Large intestine (tissue), 3 donors: ENCODE data around the gene TMEM130. TPM values are rescaled to one million over a fixed set of nuclear protein-coding genes. Genes with fewer than 3 reads are reported as not detected.

Source experiments
- DNase-seq, 2 donors: peaks; one replicate each; pipeline versions ENCODE4 v3.0.0 to v3.0.0-alpha.2; 2013
- H3K27ac ChIP-seq: one replicate; pipeline ENCODE4 v1.5.1; 2013; ENCODE audit warnings: low read length
- H3K27me3 ChIP-seq: 2 replicates; pipeline ENCODE4 v1.6.1; 2013; ENCODE audit warnings: low read length; ENCODE audit not compliant: control insufficient read depth, insufficient read depth
- H3K36me3 ChIP-seq: 2 replicates; pipeline ENCODE4 v1.6.1; 2013; ENCODE audit warnings: low read length; ENCODE audit not compliant: control insufficient read depth, insufficient read depth
- H3K4me1 ChIP-seq: one replicate; pipeline ENCODE4 v1.6.1; 2013; ENCODE audit warnings: low read length; ENCODE audit not compliant: control insufficient read depth, insufficient read depth
- H3K4me3 ChIP-seq: one replicate; pipeline ENCODE4 v1.5.1; 2013; ENCODE audit warnings: low read length
- H3K9me3 ChIP-seq: one replicate; pipeline ENCODE4 v1.6.1; 2013; ENCODE audit warnings: mild to moderate bottlenecking, low read depth, low read length, moderate library complexity; ENCODE audit not compliant: control insufficient read depth
- WGBS: methylation state at CpG from one replicate; pipeline ENCODE4 v1.1.5; 2013; ENCODE audit warnings: low lambda C conversion rate; ENCODE audit not compliant: insufficient coverage; 5-methylcytosine and 5-hydroxymethylcytosine counted together
- polyA plus RNA-seq: library from polyadenylated mRNA; unstranded; fragments of 120-200 nt; gene quantifications from one replicate; pipeline ENCODE4 v1.2.1, GENCODE V29; 2013

Gene TMEM130
- polyA plus RNA-seq, 1 donor: 4.4 TPM

GRCh38 chr7:98831641-98832221, 38.1 kb downstream of the TMEM130 start:
- H3K4me3 ChIP-seq: no peak overlapping the region
- no peak for DNase-seq
- no peaks in the 10 kb centered on the region for H3K9me3 ChIP-seq
- H3K27ac ChIP-seq: no peak overlapping the region
- H3K4me1 ChIP-seq: no peaks in the 10 kb centered on the region
- no peaks in the 10 kb centered on the region for H3K27me3 ChIP-seq
- no CpG with 5 or more reads among the region's 8 CpGs for WGBS
- no peaks in the 10 kb centered on the region for H3K36me3 ChIP-seq

GRCh38 chr7:98830972-98831548, 38.8 kb downstream of the TMEM130 start:
- no peak for DNase-seq
- Histone ChIP-seq H3K27ac (no peak overlapping the region), H3K27me3 (no peaks in the 10 kb centered on the region), H3K36me3 (no peaks in the 10 kb centered on the region), H3K9me3 (no peaks in the 10 kb centered on the region), H3K4me1 (no peaks in the 10 kb centered on the region), H3K4me3 (no peak overlapping the region)
- no CpG with 5 or more reads among the region's 2 CpGs for WGBS

- H3K27ac ChIP-seq: no peak overlapping the region
- no peak for DNase-seq
- H3K4me1 ChIP-seq: no peaks in the 10 kb centered on the region
- H3K27me3 ChIP-seq: no peaks in the 10 kb centered on the region
- no peaks in the 10 kb centered on the region for H3K9me3 ChIP-seq
- no peak overlapping the region for H3K4me3 ChIP-seq
- no CpG with 5 or more reads among the region's 8 CpGs for WGBS
- H3K36me3 ChIP-seq: no peaks in the 10 kb centered on the region
These were observed 41.4 kb downstream of the TMEM130 start for GRCh38 chr7:98828368-98828767.

GRCh38 chr7:98827258-98827657, 42.6 kb downstream of the TMEM130 start:
- WGBS: no CpG with 5 or more reads among the region's 3 CpGs
- no peak overlapping the region for H3K4me3 ChIP-seq
- H3K36me3 ChIP-seq: no peaks in the 10 kb centered on the region
- H3K9me3 ChIP-seq: no peaks in the 10 kb centered on the region
- H3K27ac ChIP-seq: no peak overlapping the region
- no peak for DNase-seq
- H3K27me3 ChIP-seq: no peaks in the 10 kb centered on the region
- H3K4me1 ChIP-seq: no peaks in the 10 kb centered on the region

GRCh38 chr7:98826811-98827231, 43.0 kb downstream of the TMEM130 start:
- no peaks in the 10 kb centered on the region for H3K9me3 ChIP-seq
- H3K27ac ChIP-seq: no peak overlapping the region
- peak in 1 of 2 donors; percentile 14 for DNase-seq
- no CpG with 5 or more reads among the region's 13 CpGs for WGBS
- no peaks in the 10 kb centered on the region for H3K4me1 ChIP-seq
- no peaks in the 10 kb centered on the region for H3K36me3 ChIP-seq
- H3K27me3 ChIP-seq: no peaks in the 10 kb centered on the region
- H3K4me3 ChIP-seq: no peak overlapping the region

GRCh38 chr7:98826387-98826786, 43.4 kb downstream of the TMEM130 start:
- Histone ChIP-seq H3K9me3 (no peaks in the 10 kb centered on the region), H3K4me3 (no peak overlapping the region), H3K27ac (no peak overlapping the region), H3K4me1 (no peaks in the 10 kb centered on the region), H3K36me3 (no peaks in the 10 kb centered on the region), H3K27me3 (no peaks in the 10 kb centered on the region)
- no CpG with 5 or more reads among the region's 20 CpGs for WGBS
- DNase-seq: no peak

- Histone ChIP-seq H3K9me3 (no peaks in the 10 kb centered on the region), H3K36me3 (no peaks in the 10 kb centered on the region), H3K4me1 (no peaks in the 10 kb centered on the region), H3K4me3 (no peak overlapping the region), H3K27me3 (no peaks in the 10 kb centered on the region), H3K27ac (no peak overlapping the region)
- no peak for DNase-seq
- WGBS: no CpG with 5 or more reads among the region's 4 CpGs
These were observed 46.6 kb downstream of the TMEM130 start for GRCh38 chr7:98823226-98823625.

- no peaks in the 10 kb centered on the region for H3K27me3 ChIP-seq
- no peaks in the 10 kb centered on the region for H3K36me3 ChIP-seq
- no peak overlapping the region for H3K27ac ChIP-seq
- no peak for DNase-seq
- H3K4me1 ChIP-seq: no peaks in the 10 kb centered on the region
- WGBS: no CpG with 5 or more reads among the region's 1 CpG
- no peaks in the 10 kb centered on the region for H3K9me3 ChIP-seq
- no peak overlapping the region for H3K4me3 ChIP-seq
These were observed 48.5 kb downstream of the TMEM130 start for GRCh38 chr7:98821348-98821747.

GRCh38 chr7:98816967-98817710, 52.7 kb downstream of the TMEM130 start:
- no peak overlapping the region for H3K4me3 ChIP-seq
- no peaks in the 10 kb centered on the region for H3K36me3 ChIP-seq
- H3K27ac ChIP-seq: no peak overlapping the region
- DNase-seq: no peak
- no peaks in the 10 kb centered on the region for H3K9me3 ChIP-seq
- WGBS: no CpG with 5 or more reads among the region's 3 CpGs
- H3K27me3 ChIP-seq: no peaks in the 10 kb centered on the region
- H3K4me1 ChIP-seq: no peaks in the 10 kb centered on the region

- no peak overlapping the region for H3K27ac ChIP-seq
- H3K9me3 ChIP-seq: peaks cover 3% of the 10 kb centered on the region
- DNase-seq: no peak
- no peaks in the 10 kb centered on the region for H3K27me3 ChIP-seq
- WGBS: no CpG with 5 or more reads among the region's 4 CpGs
- no peaks in the 10 kb centered on the region for H3K36me3 ChIP-seq
- H3K4me3 ChIP-seq: no peak overlapping the region
- no peaks in the 10 kb centered on the region for H3K4me1 ChIP-seq
These were observed 53.6 kb downstream of the TMEM130 start for GRCh38 chr7:98816241-98816640.
